ENCODE results near the gene U2AF1. TPM values are rescaled to one million over a fixed set of nuclear protein-coding genes. Genes with fewer than 3 reads are reported as not detected.
"Not testable (repeated sequence)": the region's sequence is repeated elsewhere in the genome, so short reads cannot be mapped to it uniquely, and the experiment has no call there.

Gene U2AF1
- total and polyA plus RNA-seq, 2 of the 8 experiments (the other 6 are each of a cell fraction or from before 2014, with no cell fraction given), result 60.0 to 74.6 TPM

DNA sequence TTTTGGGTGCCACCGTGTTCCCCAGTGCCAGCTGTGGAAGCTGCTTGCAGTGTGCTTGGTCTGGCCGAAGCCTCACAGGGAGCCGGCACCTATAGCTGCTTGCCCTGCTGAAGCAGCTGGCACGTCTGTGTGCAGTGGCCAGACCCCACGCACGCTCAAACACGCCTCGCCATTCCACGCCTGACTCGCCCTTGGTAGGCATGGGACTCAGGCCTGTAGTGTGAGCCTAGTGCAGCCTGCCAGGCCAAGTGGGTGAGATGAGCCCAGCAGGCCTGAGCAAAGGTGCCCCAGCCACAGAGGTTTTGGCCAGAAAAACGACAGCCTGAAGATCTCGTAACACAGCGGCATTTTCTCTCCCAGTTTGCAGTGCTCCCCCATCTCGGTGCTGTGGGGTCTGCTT, 64.1 kb downstream of the U2AF1 start:
- H3K27ac ChIP-seq (ENCODE audit: low read depth, low read length); H2BK15ac ChIP-seq (ENCODE audit: low read length); H4K91ac ChIP-seq (replicated peaks; ENCODE audit: insufficient read length, low read length); H3K23ac ChIP-seq (ENCODE audit: insufficient read length); H4K20me1 ChIP-seq (replicated peaks in 1 of 2; ENCODE audit: control insufficient read depth in 1 of 2, insufficient read depth in 2 of 2, low read length in 2 of 2); H3K14ac ChIP-seq (ENCODE audit: insufficient read length); DNase-seq (ENCODE audit: low read depth in 1 of 2, low spot score in 2 of 2); H3K4me1 ChIP-seq (replicated peaks in 1 of 4; ENCODE audit: control insufficient read depth in 3 of 4, insufficient read depth in 4 of 4, low read length in 3 of 4); H3K23me2 ChIP-seq (ENCODE audit: low read depth, low read length); H3K4me3 ChIP-seq (ENCODE audit: extremely low read depth in 1 of 4, insufficient read depth in 2 of 4, low read depth in 3 of 4, low read length in 4 of 4); H2AK5ac ChIP-seq (ENCODE audit: low read depth, low read length); H4K5ac ChIP-seq (ENCODE audit: insufficient read length, low read depth, low read length); H3K18ac ChIP-seq (ENCODE audit: extremely low read depth, low read length); FAIRE-seq; H3K79me1 ChIP-seq (ENCODE audit: low read depth, low read length); H2BK20ac ChIP-seq (ENCODE audit: low read length); H2AFZ ChIP-seq (ENCODE audit: low read length); H2BK12ac ChIP-seq (ENCODE audit: low read depth, low read length); H3K36me3 ChIP-seq (ENCODE audit: control insufficient read depth in 2 of 4, insufficient read depth in 4 of 4, low read length in 3 of 4); H2BK5ac ChIP-seq (ENCODE audit: low read depth, low read length); H3K4ac ChIP-seq (replicated peaks; ENCODE audit: insufficient read length, low read depth, low read length); H3K4me2 ChIP-seq (ENCODE audit: insufficient read depth in 1 of 2, low read depth in 2 of 2, low read length in 2 of 2); H3K9ac ChIP-seq (replicated peaks in 1 of 4; ENCODE audit: extremely low read depth in 1 of 4, low read depth in 3 of 4, low read length in 3 of 4); H2BK120ac ChIP-seq (replicated peaks; ENCODE audit: low read depth, low read length); H3K27me3 ChIP-seq (replicated peaks in 1 of 4; ENCODE audit: control insufficient read depth in 3 of 4, extremely low read depth in 1 of 4, insufficient read depth in 3 of 4, low read length in 3 of 4); H3K79me2 ChIP-seq (ENCODE audit: control insufficient read depth in 1 of 2, insufficient read depth in 2 of 2, low read length in 2 of 2); POLR2A ChIA-PET (ENCODE audit: partially characterized antibody); H4K8ac ChIP-seq (ENCODE audit: extremely low read depth, insufficient read depth, low read length); H3K56ac ChIP-seq (replicated peaks; ENCODE audit: insufficient read length, low read depth, low read length); CTCF ChIA-PET (ENCODE audit: partially characterized antibody); H3K9me3 ChIP-seq (ENCODE audit: insufficient read depth in 2 of 2, low read depth in 1 of 2, low read length in 1 of 2): not testable (repeated sequence)
- 98% methylated on average over 4 of the region's 14 CpGs; no CpG with 5 or more reads in 1 of the 2 experiments for WGBS, 2 experiments (ENCODE audit: extremely low coverage in 1 of 2, insufficient coverage in 1 of 2, insufficient read length in 1 of 2, insufficient replicate concordance in 2 of 2, low coverage in 1 of 2, low lambda C conversion rate in 2 of 2, missing lambda C conversion rate in 1 of 2)

Other genes with a start within 250 kb of the U2AF1 start
- gene WDR4, start 228.0 kb downstream of the U2AF1 start, total RNA-seq (2021; fragmentation: NEBNext Ultra II Directional; extraction: Animal tissue kit (Norgen Biotek cat#: 25700)), result 43.1 and 47.8 TPM in 2 replicates
- 28.9 and 45.5 TPM in 2 replicates for gene WDR4, start 228.0 kb downstream of the U2AF1 start, polyA plus RNA-seq (2011; rRNA removed)
- 44.4 and 47.1 TPM in 2 replicates for gene NDUFV3, start 214.3 kb downstream of the U2AF1 start, total RNA-seq (2021; fragmentation: NEBNext Ultra II Directional; extraction: Animal tissue kit (Norgen Biotek cat#: 25700))
- 17.0 and 18.2 TPM in 2 replicates for gene NDUFV3, start 214.3 kb downstream of the U2AF1 start, polyA plus RNA-seq (2011; rRNA removed)
- gene ERVH48-1, start 181.9 kb downstream of the U2AF1 start, total RNA-seq (2021; fragmentation: NEBNext Ultra II Directional; extraction: Animal tissue kit (Norgen Biotek cat#: 25700)), result 14.9 and 17.7 TPM in 2 replicates
- gene ERVH48-1, start 181.9 kb downstream of the U2AF1 start, polyA plus RNA-seq (2011; rRNA removed), result 4.0 and 4.2 TPM in 2 replicates
- gene PKNOX1, start 133.0 kb downstream of the U2AF1 start, total RNA-seq (2021; fragmentation: NEBNext Ultra II Directional; extraction: Animal tissue kit (Norgen Biotek cat#: 25700)), result 31.3 and 31.9 TPM in 2 replicates
- gene PKNOX1, start 133.0 kb downstream of the U2AF1 start, polyA plus RNA-seq (2011; rRNA removed), result 20.4 and 30.7 TPM in 2 replicates
- 418 and 455 TPM in 2 replicates for gene CBS, start 31.7 kb downstream of the U2AF1 start, total RNA-seq (2021; fragmentation: NEBNext Ultra II Directional; extraction: Animal tissue kit (Norgen Biotek cat#: 25700))
- 114 and 185 TPM in 2 replicates for gene CBS, start 31.7 kb downstream of the U2AF1 start, polyA plus RNA-seq (2011; rRNA removed)
- not detected in 2 replicates for gene CRYAA, start 61.4 kb upstream of the U2AF1 start, total RNA-seq (2021; fragmentation: NEBNext Ultra II Directional; extraction: Animal tissue kit (Norgen Biotek cat#: 25700))
- not detected in 2 replicates for gene CRYAA, start 61.4 kb upstream of the U2AF1 start, polyA plus RNA-seq (2011; rRNA removed)